D721Med (cell line): ENCODE results near the gene FBXW2.
"Not testable (repeated sequence)": the region's sequence is repeated elsewhere in the genome, so short reads cannot be mapped to it uniquely, and the experiment has no call there.

Source experiments
- DNase-seq: peaks from one replicate; pipeline ENCODE4 v3.0.0; 2011; ENCODE audit warnings: low spot score; ENCODE audit not compliant: insufficient read length
- FAIRE-seq: peaks from 2 replicates; lab custom pipeline; 2011; peaks lifted over from hg19 to GRCh38; lab: Jason Lieb, UNC
- TF ChIP-seq, protein P1 (sequence below): IDR thresholded peaks from 2 replicates; pipeline ENCODE4 v1.5.1; 2012; ENCODE audit warnings: mild to moderate bottlenecking, control low read depth; ENCODE audit not compliant: insufficient read depth; ENCODE audit errors: missing control alignments

FBXW2 gene

DNA sequence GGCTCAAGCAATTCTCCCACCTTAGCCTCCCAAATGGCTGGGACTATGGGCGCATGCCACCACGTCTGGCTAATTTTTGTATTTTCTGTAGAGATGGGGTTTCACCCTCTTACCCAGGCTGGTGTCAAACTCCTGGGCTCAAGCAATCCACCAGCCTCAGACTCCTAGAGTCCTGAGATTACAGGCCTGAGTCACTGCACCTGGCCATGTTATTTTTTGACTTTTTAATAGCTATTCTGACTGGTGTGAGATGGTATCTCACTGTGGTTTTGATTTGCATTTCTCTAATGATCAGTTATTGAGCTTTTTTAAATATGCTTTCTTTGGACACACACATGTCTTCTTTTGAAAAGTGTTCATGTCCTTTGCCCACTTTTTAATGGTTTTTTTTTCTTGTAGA, 38.2 kb downstream of the FBXW2 start:
- no peak for FAIRE-seq

DNA sequence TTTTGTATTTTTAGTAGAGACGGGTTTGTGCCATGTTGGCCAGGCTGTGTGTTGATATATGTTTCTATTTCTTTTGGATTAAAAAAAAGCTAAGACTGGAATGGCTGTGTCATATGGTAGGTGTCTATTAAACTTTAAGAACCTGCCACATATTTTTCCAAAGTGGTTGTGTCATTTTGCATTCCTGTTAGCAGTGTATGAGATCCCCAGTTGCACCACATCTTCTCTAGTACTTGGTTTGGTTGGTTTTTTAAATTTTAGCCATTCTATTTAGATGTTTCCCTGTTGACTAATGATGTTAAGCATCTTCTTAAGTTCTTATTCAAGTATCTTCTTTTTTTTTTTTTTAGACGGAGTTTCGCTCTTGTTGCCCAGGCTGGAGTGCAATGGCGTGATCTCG, 42.8 kb downstream of the FBXW2 start:
- FAIRE-seq: no peak
- no peak for DNase-seq
- TF ChIP-seq, protein P1, sequence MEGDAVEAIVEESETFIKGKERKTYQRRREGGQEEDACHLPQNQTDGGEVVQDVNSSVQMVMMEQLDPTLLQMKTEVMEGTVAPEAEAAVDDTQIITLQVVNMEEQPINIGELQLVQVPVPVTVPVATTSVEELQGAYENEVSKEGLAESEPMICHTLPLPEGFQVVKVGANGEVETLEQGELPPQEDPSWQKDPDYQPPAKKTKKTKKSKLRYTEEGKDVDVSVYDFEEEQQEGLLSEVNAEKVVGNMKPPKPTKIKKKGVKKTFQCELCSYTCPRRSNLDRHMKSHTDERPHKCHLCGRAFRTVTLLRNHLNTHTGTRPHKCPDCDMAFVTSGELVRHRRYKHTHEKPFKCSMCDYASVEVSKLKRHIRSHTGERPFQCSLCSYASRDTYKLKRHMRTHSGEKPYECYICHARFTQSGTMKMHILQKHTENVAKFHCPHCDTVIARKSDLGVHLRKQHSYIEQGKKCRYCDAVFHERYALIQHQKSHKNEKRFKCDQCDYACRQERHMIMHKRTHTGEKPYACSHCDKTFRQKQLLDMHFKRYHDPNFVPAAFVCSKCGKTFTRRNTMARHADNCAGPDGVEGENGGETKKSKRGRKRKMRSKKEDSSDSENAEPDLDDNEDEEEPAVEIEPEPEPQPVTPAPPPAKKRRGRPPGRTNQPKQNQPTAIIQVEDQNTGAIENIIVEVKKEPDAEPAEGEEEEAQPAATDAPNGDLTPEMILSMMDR: no peak

More for the DNA sequence above, 38.2 kb downstream of the FBXW2 start:
- no peak for DNase-seq
- TF ChIP-seq, protein P1: no peak

DNA sequence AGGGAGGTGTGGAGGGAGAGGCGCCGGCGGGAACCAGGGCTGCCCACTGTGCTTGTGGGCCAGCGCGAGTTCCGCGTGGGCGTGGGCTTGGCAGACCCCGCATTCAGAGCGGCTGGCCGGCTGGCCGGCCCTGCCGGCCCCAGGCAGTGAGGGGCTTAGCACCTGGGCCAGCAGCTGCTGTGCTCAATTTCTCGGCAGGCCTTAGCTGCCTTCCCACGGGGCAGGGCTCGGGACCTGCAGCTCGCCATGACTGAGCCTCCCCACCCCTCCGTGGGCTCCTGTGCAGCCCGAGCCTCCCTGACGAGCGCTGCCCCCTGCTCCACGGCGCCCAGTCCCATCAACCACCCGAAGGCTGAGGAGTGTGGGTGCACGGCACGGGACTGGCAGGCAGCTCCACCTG, 46.9 kb downstream of the FBXW2 start:
- DNase-seq, FAIRE-seq: not testable (repeated sequence)

DNA sequence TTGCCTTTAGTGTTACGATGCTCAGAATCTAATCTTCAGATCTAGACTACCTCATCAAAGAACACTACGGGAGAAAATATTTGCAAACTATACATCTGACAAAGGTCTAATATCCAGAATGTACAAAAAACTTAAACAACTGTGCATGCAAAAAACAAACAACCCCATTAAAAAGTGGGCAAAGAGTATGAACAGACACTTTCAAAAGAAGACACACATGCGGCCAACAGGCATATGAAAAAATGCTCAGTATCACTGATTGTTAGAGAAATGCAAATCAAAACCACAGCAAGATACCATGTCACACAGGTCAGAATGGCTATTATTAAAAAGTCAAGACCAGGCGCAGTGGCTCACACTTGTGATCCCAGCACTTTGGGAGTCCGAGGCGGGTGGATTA, 47.9 kb downstream of the FBXW2 start:
- TF ChIP-seq, protein P1: no peak
- no peak for DNase-seq
- FAIRE-seq: no peak

DNA sequence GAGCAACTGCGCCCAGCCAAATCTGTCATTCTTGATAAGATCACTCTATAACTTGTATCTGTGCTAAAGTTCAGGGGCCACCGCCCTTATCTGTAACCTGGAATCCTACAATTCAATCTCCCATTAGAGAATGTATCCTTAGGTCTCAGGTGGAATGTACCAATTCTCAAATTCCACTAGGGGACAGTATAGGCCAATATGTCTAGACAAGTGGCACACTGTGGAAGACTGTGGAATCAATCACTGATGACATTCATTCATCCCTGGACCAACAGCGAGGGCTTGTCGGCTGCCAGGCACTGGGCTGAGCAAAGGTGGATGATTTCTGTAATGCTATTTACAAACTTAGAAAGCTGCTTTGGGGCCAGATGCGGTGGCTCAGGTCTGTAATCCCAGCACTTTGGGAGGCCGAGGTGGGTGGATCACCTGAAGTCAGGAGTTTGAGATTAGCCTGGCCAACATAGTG, 50.2 kb downstream of the FBXW2 start:
- DNase-seq (no peak), FAIRE-seq (no peak)
- TF ChIP-seq, protein P1: peak; percentile 57

DNA sequence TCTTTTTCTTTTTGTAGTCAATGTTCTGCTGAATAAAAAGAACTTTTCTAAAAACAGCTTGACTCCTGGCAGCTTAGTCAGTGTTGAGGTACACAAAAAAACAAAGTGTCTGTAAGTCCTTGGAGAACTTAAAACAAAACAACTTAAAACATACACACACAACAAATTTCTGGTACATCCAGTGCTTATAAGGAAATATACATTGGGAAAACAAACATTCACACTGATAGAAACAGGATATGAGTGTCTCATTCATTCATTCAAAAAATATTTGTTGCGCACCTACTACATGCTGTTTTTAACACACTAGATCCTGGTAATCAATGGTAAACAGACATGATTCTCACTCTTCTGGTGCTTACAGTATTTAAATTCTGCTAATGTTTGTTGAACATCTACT, 51.5 kb downstream of the FBXW2 start:
- TF ChIP-seq, protein P1: no peak
- no peak for FAIRE-seq
- DNase-seq: no peak

DNA sequence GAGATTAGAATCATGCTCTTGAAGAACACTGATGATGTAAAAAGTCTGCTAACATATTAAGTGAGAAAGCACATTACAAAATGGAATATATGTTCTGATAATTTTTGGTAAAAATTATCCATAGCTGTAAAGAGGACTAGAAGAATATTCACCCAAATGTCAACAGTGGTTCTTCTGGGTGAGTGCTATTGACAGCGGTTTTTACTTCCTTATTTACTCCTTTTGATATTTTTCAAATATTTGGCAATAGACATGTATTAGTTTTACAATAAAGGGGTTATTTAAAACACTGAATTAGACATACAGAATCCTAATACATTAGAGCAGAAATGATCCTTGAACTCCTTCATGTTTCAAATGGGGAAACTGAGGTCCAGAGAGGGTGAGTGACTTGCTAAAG, 52.0 kb downstream of the FBXW2 start:
- TF ChIP-seq, protein P1: no peak
- FAIRE-seq: no peak
- no peak for DNase-seq

DNA sequence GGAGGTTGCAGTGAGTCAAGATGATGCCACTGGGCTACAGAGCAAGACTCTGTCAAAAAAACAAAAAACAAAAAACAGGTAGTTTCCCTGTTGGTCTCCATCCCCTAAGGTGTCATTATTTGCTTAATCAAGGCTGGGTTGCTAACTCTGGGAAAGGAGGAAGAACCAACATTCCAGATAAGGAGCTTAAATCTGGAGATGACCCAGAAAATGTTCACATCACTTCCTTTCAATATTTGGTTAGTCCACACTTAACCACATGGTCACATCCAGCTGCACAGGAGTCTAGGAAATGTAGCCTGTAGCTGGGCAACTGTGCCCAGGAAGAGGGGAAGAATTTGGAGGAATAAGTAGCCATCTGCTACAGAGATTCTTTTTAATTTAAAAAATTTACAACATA, 53.1 kb downstream of the FBXW2 start:
- FAIRE-seq: no peak
- TF ChIP-seq, protein P1: no peak
- no peak for DNase-seq
